H1 (cell line): Measurements from ENCODE around the gene CMKLR1. TPM values are rescaled to one million over a fixed set of nuclear protein-coding genes. Genes with fewer than 3 reads are reported as not detected.

Experiments
- CTCF ChIA-PET: fragments of 300-600 bp; sonication (Branson Sonifier 250); formaldehyde crosslinking; loops from one replicate; lab custom pipeline; 2021; ENCODE audit not compliant: partially characterized antibody; lab: Charles Lee
- POLR2A ChIA-PET: fragments of 300-600 bp; sonication (Branson Sonifier 250); formaldehyde crosslinking; loops from one replicate; lab custom pipeline; 2021; ENCODE audit warnings: inconsistent platforms; ENCODE audit not compliant: partially characterized antibody; lab: Charles Lee
- DNase-seq, 2 experiments: peaks; one replicate each; pipeline versions ENCODE4 v3.0.0 to v3.0.0-alpha.2; 2010 to 2022; ENCODE audit warnings: low spot score in 2 of 2, low read depth in 1 of 2, mixed read lengths in 1 of 2
- FAIRE-seq: peaks from 2 replicates; lab custom pipeline; 2011; peaks lifted over from hg19 to GRCh38; lab: Jason Lieb, UNC
- H2AFZ ChIP-seq: 2 replicates; pipeline ENCODE4 v1.8.1; 2012; ENCODE audit warnings: low read length, inconsistent platforms
- H2AK5ac ChIP-seq: 2 replicates; pipeline ENCODE4 v1.6.1; 2013; ENCODE audit warnings: low read depth, low read length
- H2BK120ac ChIP-seq: replicated peaks from 2 replicates; pipeline ENCODE3; 2013; ENCODE audit warnings: low read depth, low read length, inconsistent platforms
- H2BK12ac ChIP-seq: 2 replicates; pipeline ENCODE4 v1.6.1; 2013; ENCODE audit warnings: low read depth, low read length
- H2BK15ac ChIP-seq: 2 replicates; pipeline ENCODE4 v1.6.1; 2013; ENCODE audit warnings: low read length
- H2BK20ac ChIP-seq: 2 replicates; pipeline ENCODE4 v1.6.1; 2013; ENCODE audit warnings: low read length
- H2BK5ac ChIP-seq: 2 replicates; pipeline ENCODE4 v1.6.1; 2013; ENCODE audit warnings: low read depth, low read length
- H3K14ac ChIP-seq: 2 replicates; pipeline ENCODE4 v1.6.1; 2013; ENCODE audit warnings: inconsistent platforms; ENCODE audit not compliant: insufficient read length
- H3K18ac ChIP-seq: 2 replicates; pipeline ENCODE4 v1.6.1; 2013; ENCODE audit warnings: low read length; ENCODE audit errors: extremely low read depth
- H3K23ac ChIP-seq: 2 replicates; pipeline ENCODE4 v1.6.1; 2013; ENCODE audit warnings: inconsistent platforms; ENCODE audit not compliant: insufficient read length
- H3K23me2 ChIP-seq: 2 replicates; pipeline ENCODE4 v1.6.1; 2013; ENCODE audit warnings: low read depth, low read length
- H3K27ac ChIP-seq: 2 replicates; pipeline ENCODE4 v1.6.1; 2011; ENCODE audit warnings: low read depth, low read length, inconsistent platforms
- H3K27me3 ChIP-seq, 4 experiments: replicated peaks in 1 of 4; 1 replicate in 1 of 4; 2 replicates in 3 of 4; pipeline versions ENCODE4 v1.6.1 to v1.8.1; 2011 to 2013; ENCODE audit warnings: low read length in 3 of 4, mild to moderate bottlenecking in 3 of 4, inconsistent platforms in 2 of 4, mixed read lengths in 2 of 4, moderate library complexity in 1 of 4; ENCODE audit not compliant: control insufficient read depth in 3 of 4, insufficient read depth in 3 of 4; ENCODE audit errors: extremely low read depth in 1 of 4
- H3K36me3 ChIP-seq, 4 experiments: 2 replicates each; pipeline versions ENCODE4 v1.6.1 to v1.8.1; 2011 to 2013; ENCODE audit warnings: mild to moderate bottlenecking in 4 of 4, low read length in 3 of 4, moderate library complexity in 2 of 4, control low read depth in 1 of 4, inconsistent platforms in 1 of 4; ENCODE audit not compliant: insufficient read depth in 4 of 4, control insufficient read depth in 2 of 4
- H3K4ac ChIP-seq: replicated peaks from 2 replicates; pipeline ENCODE3; 2013; ENCODE audit warnings: low read length, low read depth, mixed read lengths, inconsistent platforms; ENCODE audit not compliant: insufficient read length
- H3K4me1 ChIP-seq, 4 experiments: replicated peaks in 1 of 4; 1 replicate in 1 of 4; 2 replicates in 3 of 4; pipeline versions ENCODE4 v1.6.1 to v1.8.1; 2011 to 2013; ENCODE audit warnings: low read length in 3 of 4, inconsistent platforms in 2 of 4, mixed read lengths in 1 of 4; ENCODE audit not compliant: insufficient read depth in 4 of 4, control insufficient read depth in 3 of 4
- H3K4me2 ChIP-seq, 2 experiments: 2 replicates each; pipeline versions ENCODE4 v1.6.1 to v1.8.1; 2011 to 2013; ENCODE audit warnings: low read depth in 2 of 2, low read length in 2 of 2, control low read depth in 1 of 2, inconsistent platforms in 1 of 2, mild to moderate bottlenecking in 1 of 2; ENCODE audit not compliant: insufficient read depth in 1 of 2
- H3K4me3 ChIP-seq, 4 experiments: fragments of 200-600, 300-600 bp in 1 of 4; sonication (generic), shearing (Covaris generic), sonication (Bioruptor Twin) in 1 of 4; 2 replicates each; pipeline versions ENCODE4 v1.5.1 to v1.8.1; 2011 to 2016; ENCODE audit warnings: low read length in 4 of 4, low read depth in 3 of 4, control low read depth in 2 of 4, inconsistent platforms in 2 of 4, mild to moderate bottlenecking in 2 of 4, mixed read lengths in 1 of 4, moderate library complexity in 1 of 4; ENCODE audit not compliant: insufficient read depth in 2 of 4; ENCODE audit errors: extremely low read depth in 1 of 4
- H3K56ac ChIP-seq: replicated peaks from 2 replicates; pipeline ENCODE3; 2013; ENCODE audit warnings: low read depth, mild to moderate bottlenecking, mixed read lengths, low read length, inconsistent platforms; ENCODE audit not compliant: insufficient read length
- H3K79me1 ChIP-seq: 2 replicates; pipeline ENCODE4 v1.6.1; 2013; ENCODE audit warnings: low read depth, low read length, control low read depth
- H3K79me2 ChIP-seq, 2 experiments: 2 replicates each; pipeline versions ENCODE4 v1.6.1 to v1.8.1; 2012 to 2013; ENCODE audit warnings: low read length in 2 of 2, mild to moderate bottlenecking in 2 of 2, inconsistent platforms in 1 of 2; ENCODE audit not compliant: insufficient read depth in 2 of 2, control insufficient read depth in 1 of 2
- H3K9ac ChIP-seq, 4 experiments: replicated peaks in 1 of 4; 1 replicate in 1 of 4; 2 replicates in 3 of 4; pipeline versions ENCODE4 v1.6.1 to v1.8.1; 2011 to 2013; ENCODE audit warnings: low read depth in 3 of 4, low read length in 3 of 4, control low read depth in 2 of 4, mild to moderate bottlenecking in 2 of 4, moderate library complexity in 2 of 4, inconsistent platforms in 1 of 4; ENCODE audit errors: extremely low read depth in 1 of 4
- H3K9me3 ChIP-seq, 2 experiments: 2 replicates each; pipeline versions ENCODE4 v1.6.1 to v1.8.1; 2012 to 2013; ENCODE audit warnings: mild to moderate bottlenecking in 2 of 2, moderate library complexity in 2 of 2, control low read depth in 1 of 2, inconsistent platforms in 1 of 2, low read depth in 1 of 2, low read length in 1 of 2, mixed read lengths in 1 of 2; ENCODE audit not compliant: insufficient read depth in 2 of 2
- H4K20me1 ChIP-seq, 2 experiments: replicated peaks in 1 of 2; 2 replicates each; pipeline versions ENCODE3 to v1.8.1; 2011 to 2013; ENCODE audit warnings: inconsistent platforms in 2 of 2, low read length in 2 of 2, mild to moderate bottlenecking in 1 of 2; ENCODE audit not compliant: insufficient read depth in 2 of 2, control insufficient read depth in 1 of 2
- H4K5ac ChIP-seq: 2 replicates; pipeline ENCODE4 v1.6.1; 2013; ENCODE audit warnings: low read length, low read depth, mixed read lengths, inconsistent platforms; ENCODE audit not compliant: insufficient read length
- H4K8ac ChIP-seq: 2 replicates; pipeline ENCODE4 v1.8.0; 2013; ENCODE audit warnings: mild to moderate bottlenecking, moderate library complexity, low read length, inconsistent platforms; ENCODE audit not compliant: insufficient read depth; ENCODE audit errors: extremely low read depth
- H4K91ac ChIP-seq: replicated peaks from 2 replicates; pipeline ENCODE3; 2013; ENCODE audit warnings: low read length, mixed read lengths, inconsistent platforms; ENCODE audit not compliant: insufficient read length
- BCL11A ChIP-seq, 2 experiments: IDR thresholded peaks; one replicate each; pipeline ENCODE4 v1.6.1; 2011; ENCODE audit warnings: low read depth in 2 of 2, low read length in 2 of 2, mild to moderate bottlenecking in 2 of 2
- CHD1 ChIP-seq: IDR thresholded peaks from 2 replicates; pipeline ENCODE4 v1.6.1; 2012; ENCODE audit warnings: low read depth, low read length, improper control_type of control experiment
- SIRT6 ChIP-seq: IDR thresholded peaks from one replicate; pipeline ENCODE4 v1.7.1; 2012; ENCODE audit warnings: low read length, inconsistent platforms
- SP2 ChIP-seq: IDR thresholded peaks from 2 replicates; pipeline ENCODE4 v1.6.1; 2012; ENCODE audit warnings: mild to moderate bottlenecking, low read length, inconsistent platforms
- SUZ12 ChIP-seq: fragments of 200-600 bp; sonication (generic); IDR thresholded peaks from 2 replicates; pipeline ENCODE4 v1.6.1; 2012; ENCODE audit warnings: mild to moderate bottlenecking, inconsistent platforms, low read length, moderate library complexity, mixed read lengths
- TEAD4 ChIP-seq: IDR thresholded peaks from 2 replicates; pipeline ENCODE4 v1.6.1; 2012; ENCODE audit warnings: low read depth, low read length, inconsistent platforms, mixed read lengths
- WGBS, 2 experiments: shearing (Covaris generic) in 1 of 2; methylation state at CpG; one replicate each; pipeline versions ENCODE4 v1.1.6 to v1.1.7; 2013 to 2015; ENCODE audit warnings: low lambda C conversion rate in 2 of 2, mixed read lengths in 2 of 2, inconsistent platforms in 1 of 2, low coverage in 1 of 2, missing lambda C conversion rate in 1 of 2; ENCODE audit not compliant: insufficient replicate concordance in 2 of 2, insufficient coverage in 1 of 2, insufficient read length in 1 of 2; ENCODE audit errors: extremely low coverage in 1 of 2, missing lambda C conversion rate in 1 of 2; 5-methylcytosine and 5-hydroxymethylcytosine counted together
- polyA plus RNA-seq, 7 experiments: library from polyadenylated mRNA; depleted of rRNA in 3 of 7; stranded (reverse) in 5 of 7; unstranded in 2 of 7; fragments of >200 nt in 5 of 7; fragments of 200-250 nt in 2 of 7; gene quantifications; 1 replicate in 5 of 7; 2 replicates in 1 of 7; 4 replicates in 1 of 7; pipeline versions ENCODE4 v1.2.1 to v1.2.3, GENCODE V29; 2011 to 2013; ENCODE audit warnings: missing spikeins in 2 of 7, mixed read lengths in 2 of 7
- total RNA-seq: library from RNA; stranded (reverse); fragmentation: NEBNext Ultra II Directional; extraction: Animal tissue kit (Norgen Biotek cat#: 25700); gene quantifications from 2 replicates; pipeline ENCODE4 v1.2.1, GENCODE V29; 2021

Gene CMKLR1
- total and polyA plus RNA-seq, 2 of the 8 experiments (the other 6 are each of a cell fraction or from before 2014, with no cell fraction given) = 2.1 to 2.8 TPM

- Histone ChIP-seq H2BK20ac (no peak overlapping the region), H3K56ac (no peak overlapping the region), H3K27ac (no peak overlapping the region), H3K23me2 (no peaks in the 10 kb centered on the region; the same call in 1 of the 2 replicates), H4K8ac (no peak overlapping the region), H2AFZ (no peak overlapping the region), H3K4me1 (peaks cover 0 to 6% (median 0%) of the 10 kb centered on the region in 4 experiments; a peak in 1 of 7 replicates), H3K4me2 (no peak overlapping the region), H2BK5ac (no peak overlapping the region), H2BK120ac (no peak overlapping the region), H3K18ac (no peak overlapping the region), H3K4ac (no peak overlapping the region), H4K91ac (no peak overlapping the region), H2BK12ac (no peak overlapping the region), H3K14ac (no peak overlapping the region), H4K20me1 (no peaks in the 10 kb centered on the region), H3K79me1 (no peaks in the 10 kb centered on the region), H2BK15ac (0 out of 2 replicates have a peak overlapping the region, but pooled peaks have one; percentile 6), H3K9ac (no peak overlapping the region), H3K23ac (no peak overlapping the region), H3K4me3 (no peak overlapping the region), H3K27me3 (no peaks in the 10 kb centered on the region), H3K9me3 (peaks cover 16 to 18% of the 10 kb centered on the region in 2 experiments; a peak in 3 of 4 replicates), H2AK5ac (no peak overlapping the region), H4K5ac (no peak overlapping the region), H3K79me2 (no peaks in the 10 kb centered on the region), H3K36me3 (no peaks in the 10 kb centered on the region; a peak in 1 of 8 replicates)
- CTCF ChIA-PET = interaction anchor here (0.8 to 6.0 kb wide), 10 partner anchors 9 to 374 kb away, joined by 3 to 40 read pairs (median 4); no protein-coding TSS in a partner anchor
- FAIRE-seq (no peak), DNase-seq (no peak)
- TF ChIP-seq BCL11A (IDR thresholded peaks at IDR 0.05; ENCODE audit: low read depth in 2 of 2, low read length in 2 of 2) (no peak), SP2 (no peak), SIRT6 (no peak), SUZ12 (no peak), TEAD4 (no peak), CHD1 (no peak)
- POLR2A ChIA-PET = interaction anchor here (1.1 kb wide), 1 partner anchor 10 kb away, joined by 4 read pairs; no protein-coding TSS in a partner anchor
- WGBS, 2 experiments = 87% methylated on average over 5 of the region's 5 CpGs; no CpG with 5 or more reads in 1 of the 2 experiments
Observed at GRCh38 chr12:108370415-108370814, 31.3 kb upstream of the CMKLR1 start.
